ENCODE results near the gene CATSPER3.

Gene CATSPER3

GRCh38 chr5:135036405-135036804 lies 68.7 kb downstream of the CATSPER3 start:
- Histone ChIP-seq H2AK5ac (ENCODE audit: low read length) (no peak overlapping the region), H3K18ac (ENCODE audit: low read length) (no peak overlapping the region), H4K8ac (ENCODE audit: low read depth, low read length) (no peak overlapping the region), H3K27ac (ENCODE audit: low read depth, low read length) (no peak overlapping the region), H4K91ac (ENCODE audit: low read depth, low read length) (no peak overlapping the region), H2BK12ac (ENCODE audit: low read length) (no peak overlapping the region), H3K36me3 (ENCODE audit: control insufficient read depth in 1 of 2, insufficient read depth in 2 of 2, low read length in 2 of 2) (no peaks in the 10 kb centered on the region), H2BK120ac (ENCODE audit: insufficient read depth, low read length, poor library complexity) (no peak overlapping the region), H3K79me2 (ENCODE audit: control insufficient read depth, insufficient read depth, low read length, poor library complexity) (no peaks in the 10 kb centered on the region), H3K27me3 (ENCODE audit: insufficient read depth, low read length) (peaks cover 91% of the 10 kb centered on the region), H2AFZ (ENCODE audit: insufficient read depth, low read length, poor library complexity) (no peak overlapping the region), H3K4me3 (ENCODE audit: low read depth, low read length) (no peak overlapping the region), H3K79me1 (ENCODE audit: low read length) (no peaks in the 10 kb centered on the region), H2BK5ac (ENCODE audit: low read depth, low read length, poor library complexity) (no peak overlapping the region), H3K14ac (ENCODE audit: low read length) (no peak overlapping the region), H3K9ac (ENCODE audit: low read length) (no peak overlapping the region), H3K23ac (ENCODE audit: low read length) (no peak overlapping the region), H3K4me1 (ENCODE audit: control insufficient read depth in 1 of 2, insufficient read depth in 2 of 2, low read length in 2 of 2) (peaks cover 12 to 21% of the 10 kb centered on the region in 2 experiments), H3K9me3 (ENCODE audit: insufficient read depth, low read depth, low read length) (peaks cover 21% of the 10 kb centered on the region), H4K12ac (ENCODE audit: low read depth, low read length) (no peak overlapping the region), H3K4me2 (ENCODE audit: low read length) (no peak overlapping the region), H3K4ac (ENCODE audit: low read depth, low read length) (no peak overlapping the region)
- DNase-seq = no peak
- WGBS (ENCODE audit: extremely low coverage, insufficient coverage, insufficient read length) = no CpG with 5 or more reads among the region's 4 CpGs

- Histone ChIP-seq H3K27ac (ENCODE audit: low read depth, low read length) (no peak overlapping the region), H3K9me3 (ENCODE audit: insufficient read depth, low read depth, low read length) (peaks cover 22% of the 10 kb centered on the region), H3K36me3 (ENCODE audit: control insufficient read depth in 1 of 2, insufficient read depth in 2 of 2, low read length in 2 of 2) (no peaks in the 10 kb centered on the region), H2AK5ac (ENCODE audit: low read length) (no peak overlapping the region), H2BK5ac (ENCODE audit: low read depth, low read length, poor library complexity) (no peak overlapping the region), H2BK12ac (ENCODE audit: low read length) (no peak overlapping the region), H3K4ac (ENCODE audit: low read depth, low read length) (no peak overlapping the region), H2AFZ (ENCODE audit: insufficient read depth, low read length, poor library complexity) (no peak overlapping the region), H3K23ac (ENCODE audit: low read length) (no peak overlapping the region), H3K79me1 (ENCODE audit: low read length) (no peaks in the 10 kb centered on the region), H3K4me1 (ENCODE audit: control insufficient read depth in 1 of 2, insufficient read depth in 2 of 2, low read length in 2 of 2) (peaks cover 12 to 21% of the 10 kb centered on the region in 2 experiments), H3K9ac (ENCODE audit: low read length) (no peak overlapping the region), H2BK120ac (ENCODE audit: insufficient read depth, low read length, poor library complexity) (no peak overlapping the region), H3K14ac (ENCODE audit: low read length) (no peak overlapping the region), H4K8ac (ENCODE audit: low read depth, low read length) (no peak overlapping the region), H3K79me2 (ENCODE audit: control insufficient read depth, insufficient read depth, low read length, poor library complexity) (no peaks in the 10 kb centered on the region), H3K18ac (ENCODE audit: low read length) (no peak overlapping the region), H3K4me3 (ENCODE audit: low read depth, low read length) (no peak overlapping the region), H4K12ac (ENCODE audit: low read depth, low read length) (no peak overlapping the region), H4K91ac (ENCODE audit: low read depth, low read length) (no peak overlapping the region), H3K27me3 (ENCODE audit: insufficient read depth, low read length) (peaks cover 94% of the 10 kb centered on the region), H3K4me2 (ENCODE audit: low read length) (no peak overlapping the region)
- no peak for DNase-seq
- no CpG with 5 or more reads among the region's 11 CpGs for WGBS (ENCODE audit: extremely low coverage, insufficient coverage, insufficient read length)
Observed at GRCh38 chr5:135037519-135038204, 70.0 kb downstream of the CATSPER3 start.

GRCh38 chr5:135038205-135038812 lies 70.6 kb downstream of the CATSPER3 start:
- no peak overlapping the region for H2BK12ac ChIP-seq (ENCODE audit: low read length)
- no peak overlapping the region for H3K14ac ChIP-seq (ENCODE audit: low read length)
- no peak overlapping the region for H4K8ac ChIP-seq (ENCODE audit: low read depth, low read length)
- H2BK120ac ChIP-seq (ENCODE audit: insufficient read depth, low read length, poor library complexity) = no peak overlapping the region
- H2AK5ac ChIP-seq (ENCODE audit: low read length) = no peak overlapping the region
- H3K36me3 ChIP-seq (ENCODE audit: control insufficient read depth in 1 of 2, insufficient read depth in 2 of 2, low read length in 2 of 2) = no peaks in the 10 kb centered on the region
- H3K9ac ChIP-seq (ENCODE audit: low read length) = no peak overlapping the region
- WGBS (ENCODE audit: extremely low coverage, insufficient coverage, insufficient read length) = no CpG with 5 or more reads among the region's 20 CpGs
- no peaks in the 10 kb centered on the region for H3K79me1 ChIP-seq (ENCODE audit: low read length)
- no peak overlapping the region for H3K23ac ChIP-seq (ENCODE audit: low read length)
- no peak overlapping the region for H4K12ac ChIP-seq (ENCODE audit: low read depth, low read length)
- H3K4me3 ChIP-seq (ENCODE audit: low read depth, low read length) = no peak overlapping the region
- H2BK5ac ChIP-seq (ENCODE audit: low read depth, low read length, poor library complexity) = no peak overlapping the region
- no peak overlapping the region for H2AFZ ChIP-seq (ENCODE audit: insufficient read depth, low read length, poor library complexity)
- H3K9me3 ChIP-seq (ENCODE audit: insufficient read depth, low read depth, low read length) = peaks cover 23% of the 10 kb centered on the region
- no peak overlapping the region for H3K27ac ChIP-seq (ENCODE audit: low read depth, low read length)
- no peaks in the 10 kb centered on the region for H3K79me2 ChIP-seq (ENCODE audit: control insufficient read depth, insufficient read depth, low read length, poor library complexity)
- peaks cover 10 to 16% of the 10 kb centered on the region in 2 experiments for H3K4me1 ChIP-seq (ENCODE audit: control insufficient read depth in 1 of 2, insufficient read depth in 2 of 2, low read length in 2 of 2)
- H3K27me3 ChIP-seq (ENCODE audit: insufficient read depth, low read length) = peaks cover 94% of the 10 kb centered on the region
- no peak for DNase-seq
- H3K18ac ChIP-seq (ENCODE audit: low read length) = no peak overlapping the region
- H3K4ac ChIP-seq (ENCODE audit: low read depth, low read length) = no peak overlapping the region
- no peak overlapping the region for H3K4me2 ChIP-seq (ENCODE audit: low read length)
- no peak overlapping the region for H4K91ac ChIP-seq (ENCODE audit: low read depth, low read length)

- H3K79me1 ChIP-seq (ENCODE audit: low read length) = no peaks in the 10 kb centered on the region
- no peaks in the 10 kb centered on the region for H3K79me2 ChIP-seq (ENCODE audit: control insufficient read depth, insufficient read depth, low read length, poor library complexity)
- H2BK12ac ChIP-seq (ENCODE audit: low read length) = no peak overlapping the region
- no peak overlapping the region for H3K4ac ChIP-seq (ENCODE audit: low read depth, low read length)
- no peak overlapping the region for H2BK120ac ChIP-seq (ENCODE audit: insufficient read depth, low read length, poor library complexity)
- no peak overlapping the region for H3K9ac ChIP-seq (ENCODE audit: low read length)
- no peak for DNase-seq
- H3K14ac ChIP-seq (ENCODE audit: low read length) = no peak overlapping the region
- H3K36me3 ChIP-seq (ENCODE audit: control insufficient read depth in 1 of 2, insufficient read depth in 2 of 2, low read length in 2 of 2) = no peaks in the 10 kb centered on the region
- peaks cover 23% of the 10 kb centered on the region for H3K9me3 ChIP-seq (ENCODE audit: insufficient read depth, low read depth, low read length)
- H4K12ac ChIP-seq (ENCODE audit: low read depth, low read length) = no peak overlapping the region
- peak overlapping the region; percentile 2 for H3K4me2 ChIP-seq (ENCODE audit: low read length)
- H2AK5ac ChIP-seq (ENCODE audit: low read length) = no peak overlapping the region
- H4K8ac ChIP-seq (ENCODE audit: low read depth, low read length) = no peak overlapping the region
- WGBS (ENCODE audit: extremely low coverage, insufficient coverage, insufficient read length) = no CpG with 5 or more reads among the region's 42 CpGs
- no peak overlapping the region for H2AFZ ChIP-seq (ENCODE audit: insufficient read depth, low read length, poor library complexity)
- H3K27ac ChIP-seq (ENCODE audit: low read depth, low read length) = no peak overlapping the region
- peaks cover 94% of the 10 kb centered on the region for H3K27me3 ChIP-seq (ENCODE audit: insufficient read depth, low read length)
- H3K4me3 ChIP-seq (ENCODE audit: low read depth, low read length) = no peak overlapping the region
- peaks cover 7 to 10% of the 10 kb centered on the region in 2 experiments for H3K4me1 ChIP-seq (ENCODE audit: control insufficient read depth in 1 of 2, insufficient read depth in 2 of 2, low read length in 2 of 2)
- H4K91ac ChIP-seq (ENCODE audit: low read depth, low read length) = no peak overlapping the region
- H3K18ac ChIP-seq (ENCODE audit: low read length) = no peak overlapping the region
- H2BK5ac ChIP-seq (ENCODE audit: low read depth, low read length, poor library complexity) = no peak overlapping the region
- H3K23ac ChIP-seq (ENCODE audit: low read length) = no peak overlapping the region
Observed at GRCh38 chr5:135038813-135039270, 71.1 kb downstream of the CATSPER3 start.

Data from trophoblast cell (in vitro differentiated cells and primary cell).